ENCODE results near the gene SNED1. TPM values are rescaled to one million over a fixed set of nuclear protein-coding genes. Genes with fewer than 3 reads are reported as not detected.

SNED1 gene
- total and polyA plus RNA-seq, 2 donors (not counting 1 experiment from before 2014, with no cell fraction given) = 27.2 to 39.5 TPM

- DNase-seq (ENCODE audit: low read depth in 2 of 2) = no peak
- Histone ChIP-seq H3K79me2 (ENCODE audit: control insufficient read depth, insufficient read depth, low read length) (no peaks in the 10 kb centered on the region), H3K27me3 (ENCODE audit: control insufficient read depth, insufficient read depth, low read length) (no peaks in the 10 kb centered on the region), H3K4me1 (ENCODE audit: control insufficient read depth, extremely low read depth, insufficient read depth, low read length) (no peaks in the 10 kb centered on the region), H3K4me3 (replicated peaks in 1 of 4; ENCODE audit: control extremely low read depth in 1 of 4, insufficient read depth in 1 of 4, low read depth in 3 of 4, low read length in 4 of 4) (no peak overlapping the region), H3K9me3 (ENCODE audit: control insufficient read depth, insufficient read depth, low read depth, low read length) (no peaks in the 10 kb centered on the region), H3K9ac (ENCODE audit: insufficient read depth, low read length) (no peak overlapping the region), H2AFZ (ENCODE audit: low read length) (no peak overlapping the region), H3K4me2 (ENCODE audit: extremely low read depth, insufficient read depth, low read length) (no peak overlapping the region), H4K20me1 (ENCODE audit: control insufficient read depth, extremely low read depth, insufficient read depth, low read length) (no peaks in the 10 kb centered on the region), H3K36me3 (ENCODE audit: control insufficient read depth, insufficient read depth, low read length) (peaks cover 11% of the 10 kb centered on the region), H3K27ac (ENCODE audit: insufficient read depth, low read length) (no peak overlapping the region)
- TF ChIP-seq EZH2 (IDR thresholded peaks at IDR 0.05; ENCODE audit: low read length, missing control alignments) = no peak
Measured at GRCh38 chr2:241068136-241068941, 69.9 kb downstream of the SNED1 start.

- Histone ChIP-seq H3K9me3 (ENCODE audit: control insufficient read depth, insufficient read depth, low read depth, low read length) (no peaks in the 10 kb centered on the region), H4K20me1 (ENCODE audit: control insufficient read depth, extremely low read depth, insufficient read depth, low read length) (no peaks in the 10 kb centered on the region), H3K4me2 (ENCODE audit: extremely low read depth, insufficient read depth, low read length) (no peak overlapping the region), H3K9ac (ENCODE audit: insufficient read depth, low read length) (no peak overlapping the region), H3K36me3 (ENCODE audit: control insufficient read depth, insufficient read depth, low read length) (peaks cover 11% of the 10 kb centered on the region), H3K4me1 (ENCODE audit: control insufficient read depth, extremely low read depth, insufficient read depth, low read length) (no peaks in the 10 kb centered on the region), H3K27ac (ENCODE audit: insufficient read depth, low read length) (no peak overlapping the region), H3K79me2 (ENCODE audit: control insufficient read depth, insufficient read depth, low read length) (no peaks in the 10 kb centered on the region), H3K4me3 (replicated peaks in 1 of 4; ENCODE audit: control extremely low read depth in 1 of 4, insufficient read depth in 1 of 4, low read depth in 3 of 4, low read length in 4 of 4) (no peak overlapping the region), H2AFZ (ENCODE audit: low read length) (no peak overlapping the region), H3K27me3 (ENCODE audit: control insufficient read depth, insufficient read depth, low read length) (no peaks in the 10 kb centered on the region)
- TF ChIP-seq CTCF (conservative IDR thresholded peaks at IDR 0.05 in 1 of 2, IDR thresholded peaks at IDR 0.05 in 1 of 2; ENCODE audit: low read depth in 1 of 2, low read length in 2 of 2) (no peak), EZH2 (IDR thresholded peaks at IDR 0.05; ENCODE audit: low read length, missing control alignments) (no peak)
- DNase-seq (ENCODE audit: low read depth in 2 of 2) = no peak
Measured at GRCh38 chr2:241068942-241069810, 70.8 kb downstream of the SNED1 start.

- Histone ChIP-seq H4K20me1 (ENCODE audit: control insufficient read depth, extremely low read depth, insufficient read depth, low read length) (no peaks in the 10 kb centered on the region), H3K4me3 (replicated peaks in 1 of 4; ENCODE audit: control extremely low read depth in 1 of 4, insufficient read depth in 1 of 4, low read depth in 3 of 4, low read length in 4 of 4) (no peak overlapping the region), H3K9me3 (ENCODE audit: control insufficient read depth, insufficient read depth, low read depth, low read length) (no peaks in the 10 kb centered on the region), H3K4me2 (ENCODE audit: extremely low read depth, insufficient read depth, low read length) (no peak overlapping the region), H3K4me1 (ENCODE audit: control insufficient read depth, extremely low read depth, insufficient read depth, low read length) (no peaks in the 10 kb centered on the region), H3K79me2 (ENCODE audit: control insufficient read depth, insufficient read depth, low read length) (no peaks in the 10 kb centered on the region), H3K27ac (ENCODE audit: insufficient read depth, low read length) (no peak overlapping the region), H2AFZ (ENCODE audit: low read length) (no peak overlapping the region), H3K36me3 (ENCODE audit: control insufficient read depth, insufficient read depth, low read length) (peaks cover 14% of the 10 kb centered on the region), H3K9ac (ENCODE audit: insufficient read depth, low read length) (no peak overlapping the region), H3K27me3 (ENCODE audit: control insufficient read depth, insufficient read depth, low read length) (no peaks in the 10 kb centered on the region)
- no peak for TF ChIP-seq CTCF (conservative IDR thresholded peaks at IDR 0.05 in 1 of 2, IDR thresholded peaks at IDR 0.05 in 1 of 2; ENCODE audit: low read depth in 1 of 2, low read length in 2 of 2)
- no peak for TF ChIP-seq EZH2 (IDR thresholded peaks at IDR 0.05; ENCODE audit: low read length, missing control alignments)
- no peak for DNase-seq (ENCODE audit: low read depth in 2 of 2)
Measured at GRCh38 chr2:241069821-241070281, 71.4 kb downstream of the SNED1 start.
